C4-2B (cell line): ENCODE data around the gene FHIT.
"Not testable (repeated sequence)": the region's sequence is repeated elsewhere in the genome, so short reads cannot be mapped to it uniquely, and the experiment has no call there.

Experiments
- H3K27ac ChIP-seq: fragments of 450-650 bp; 2 replicates; pipeline ENCODE4 v1.5.1; 2017
- ZFX ChIP-seq: fragments of 450-650 bp; IDR thresholded peaks from 2 replicates; pipeline ENCODE4 v1.6.1; 2017
- TF ChIP-seq, protein P1 (sequence below): fragments of 450-650 bp; conservative IDR thresholded peaks from 2 replicates; pipeline ENCODE4 v1.5.1; 2017; ENCODE audit warnings: mild to moderate bottlenecking

The FHIT gene

GRCh38 chr3:61221759-61222362 is 29.4 kb downstream of the FHIT start:
- no peak overlapping the region for H3K27ac ChIP-seq
- no peak for TF ChIP-seq ZFX
- TF ChIP-seq, protein P1, sequence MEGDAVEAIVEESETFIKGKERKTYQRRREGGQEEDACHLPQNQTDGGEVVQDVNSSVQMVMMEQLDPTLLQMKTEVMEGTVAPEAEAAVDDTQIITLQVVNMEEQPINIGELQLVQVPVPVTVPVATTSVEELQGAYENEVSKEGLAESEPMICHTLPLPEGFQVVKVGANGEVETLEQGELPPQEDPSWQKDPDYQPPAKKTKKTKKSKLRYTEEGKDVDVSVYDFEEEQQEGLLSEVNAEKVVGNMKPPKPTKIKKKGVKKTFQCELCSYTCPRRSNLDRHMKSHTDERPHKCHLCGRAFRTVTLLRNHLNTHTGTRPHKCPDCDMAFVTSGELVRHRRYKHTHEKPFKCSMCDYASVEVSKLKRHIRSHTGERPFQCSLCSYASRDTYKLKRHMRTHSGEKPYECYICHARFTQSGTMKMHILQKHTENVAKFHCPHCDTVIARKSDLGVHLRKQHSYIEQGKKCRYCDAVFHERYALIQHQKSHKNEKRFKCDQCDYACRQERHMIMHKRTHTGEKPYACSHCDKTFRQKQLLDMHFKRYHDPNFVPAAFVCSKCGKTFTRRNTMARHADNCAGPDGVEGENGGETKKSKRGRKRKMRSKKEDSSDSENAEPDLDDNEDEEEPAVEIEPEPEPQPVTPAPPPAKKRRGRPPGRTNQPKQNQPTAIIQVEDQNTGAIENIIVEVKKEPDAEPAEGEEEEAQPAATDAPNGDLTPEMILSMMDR = no peak

DNA sequence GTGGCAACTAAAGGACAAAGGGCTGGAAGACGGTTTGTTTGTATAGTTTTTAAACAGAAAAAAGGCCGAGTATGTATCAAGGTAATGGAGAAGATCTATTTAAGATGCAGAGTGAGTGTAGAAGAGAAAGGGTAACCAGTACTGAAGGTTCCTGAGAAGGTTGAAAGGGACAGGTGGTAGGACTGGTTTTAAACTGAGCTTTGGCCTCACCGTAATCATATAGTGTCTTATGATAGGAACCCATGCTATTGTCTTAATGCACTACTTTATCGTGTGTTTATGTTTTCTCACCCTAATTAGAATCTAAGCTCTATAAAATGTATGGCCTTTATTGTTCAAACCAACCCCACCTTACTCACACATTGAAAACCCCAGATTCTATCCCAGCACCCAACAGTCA is 32.7 kb downstream of the FHIT start:
- no peak overlapping the region for H3K27ac ChIP-seq
- TF ChIP-seq, protein P1 = no peak
- TF ChIP-seq ZFX = no peak

DNA sequence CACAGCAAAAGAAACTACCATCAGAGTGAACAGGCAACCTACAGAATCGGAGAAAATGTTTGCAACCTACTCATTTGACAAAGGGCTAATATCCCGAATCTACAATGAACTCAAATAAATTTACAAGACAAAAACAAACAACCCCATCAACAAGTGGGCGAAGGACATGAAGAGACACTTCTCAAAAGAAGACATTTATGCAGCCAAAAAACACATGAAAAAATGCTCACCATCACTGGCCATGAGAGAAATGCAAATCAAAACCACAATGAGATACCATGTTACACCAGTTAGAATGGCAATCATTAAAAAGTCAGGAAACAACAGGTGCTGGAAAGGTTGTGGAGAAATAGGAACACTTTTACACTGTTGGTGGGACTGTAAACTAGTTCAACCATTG is 35.1 kb downstream of the FHIT start:
- not testable (repeated sequence) for H3K27ac ChIP-seq

DNA sequence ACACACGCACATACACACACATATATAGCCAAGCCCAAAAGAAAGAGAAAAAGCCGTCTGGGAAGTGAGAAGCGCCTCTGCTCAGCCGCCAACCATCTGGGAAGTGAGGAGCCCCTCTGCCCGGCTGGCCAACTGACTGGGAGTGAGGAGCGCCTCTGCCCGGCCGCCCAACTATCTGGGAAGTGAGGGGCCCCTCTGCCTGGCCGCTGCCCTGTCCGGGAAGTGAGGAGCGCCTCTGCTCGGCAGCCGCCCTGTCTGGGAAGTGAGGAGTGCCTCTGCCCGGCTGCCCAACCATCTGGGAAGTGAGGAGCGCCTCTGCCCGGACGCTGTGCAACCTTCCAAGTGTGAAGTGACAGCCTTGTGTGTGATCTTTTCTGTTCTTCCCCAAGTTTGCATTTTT is 49.2 kb downstream of the FHIT start:
- TF ChIP-seq ZFX = no peak
- TF ChIP-seq, protein P1 = no peak
- no peak overlapping the region for H3K27ac ChIP-seq

GRCh38 chr3:61201071-61201470 is 50.2 kb downstream of the FHIT start:
- no peak overlapping the region for H3K27ac ChIP-seq
- TF ChIP-seq, protein P1 = no peak
- no peak for TF ChIP-seq ZFX

DNA sequence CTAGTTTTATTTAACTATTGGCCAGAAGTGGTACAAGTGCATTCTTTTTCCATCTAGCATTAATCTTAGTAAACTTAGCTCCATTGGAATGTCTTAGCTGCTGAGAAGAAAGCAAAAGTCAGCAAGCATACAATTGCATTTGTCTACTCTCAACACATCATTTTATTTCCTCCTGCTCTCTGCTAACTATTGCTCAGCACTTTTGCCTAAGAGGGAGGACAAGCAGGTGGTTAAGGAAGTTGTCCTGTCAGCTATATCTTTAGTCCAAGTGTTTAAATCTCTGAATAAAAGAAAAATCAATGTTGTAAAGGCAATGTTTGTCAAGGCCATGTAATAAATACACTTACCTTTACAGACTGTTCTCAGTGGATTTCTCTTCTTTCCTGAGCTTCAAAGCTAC is 51.0 kb downstream of the FHIT start:
- TF ChIP-seq ZFX = no peak
- TF ChIP-seq, protein P1 = no peak
- H3K27ac ChIP-seq = no peak overlapping the region

DNA sequence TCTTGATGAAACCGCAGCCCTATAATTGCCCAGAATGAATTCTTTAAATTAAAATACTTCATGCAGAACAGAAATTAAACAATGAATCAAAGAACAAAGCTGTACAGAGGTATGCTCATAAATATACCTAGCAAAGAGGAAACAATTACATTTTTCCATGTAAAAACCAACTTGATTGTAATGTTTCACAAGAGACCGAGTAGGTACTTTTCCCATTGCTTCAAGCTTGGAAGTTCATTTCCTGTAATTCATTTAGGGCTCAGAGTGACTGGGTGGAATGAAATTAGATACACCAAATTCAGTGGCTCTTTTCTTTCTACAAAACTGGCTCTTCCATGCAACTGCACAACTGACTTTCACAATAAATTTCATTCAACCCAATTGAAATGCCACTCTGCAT is 51.4 kb downstream of the FHIT start:
- TF ChIP-seq, protein P1 = no peak
- TF ChIP-seq ZFX = no peak
- no peak overlapping the region for H3K27ac ChIP-seq

DNA sequence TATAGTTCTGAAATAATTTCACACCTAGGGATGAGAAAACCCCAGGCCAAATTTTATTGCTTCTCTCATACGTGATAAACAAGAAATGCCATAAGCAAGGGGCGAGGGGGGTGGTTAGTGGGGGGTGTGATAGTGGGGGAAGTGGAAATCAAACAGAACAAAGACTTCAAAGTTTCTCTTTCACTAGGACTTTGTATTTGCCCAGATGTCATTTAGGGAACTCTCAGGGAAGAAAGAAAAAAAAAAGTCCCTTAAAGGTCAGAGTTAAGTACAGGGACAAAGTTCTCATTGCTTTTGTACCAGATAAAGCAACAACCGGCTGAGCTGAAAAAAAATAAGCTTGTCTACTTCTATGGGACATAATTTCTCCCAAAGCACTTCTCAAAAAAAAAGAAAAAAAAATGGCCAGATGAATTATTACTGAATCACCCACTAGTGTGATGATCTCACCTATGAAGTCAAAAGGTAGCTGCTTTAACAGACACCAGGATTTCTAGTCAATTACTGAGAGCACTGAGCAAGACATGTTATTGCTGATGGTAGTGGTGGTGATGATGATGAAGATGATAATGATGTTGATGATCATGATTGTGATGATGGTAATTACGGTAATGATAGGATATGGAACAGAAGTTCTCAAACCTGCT is 56.2 kb downstream of the FHIT start:
- no peak for TF ChIP-seq ZFX
- TF ChIP-seq, protein P1 = no peak
- no peak overlapping the region for H3K27ac ChIP-seq
